H1 (cell line): ENCODE results near the gene MUS81. TPM values are rescaled to one million over a fixed set of nuclear protein-coding genes. Genes with fewer than 3 reads are reported as not detected.

Source experiments
- CTCF ChIA-PET: fragments of 300-600 bp; sonication (Branson Sonifier 250); formaldehyde crosslinking; loops from one replicate; lab custom pipeline; 2021; ENCODE audit not compliant: partially characterized antibody; lab: Charles Lee
- POLR2A ChIA-PET: fragments of 300-600 bp; sonication (Branson Sonifier 250); formaldehyde crosslinking; loops from one replicate; lab custom pipeline; 2021; ENCODE audit warnings: inconsistent platforms; ENCODE audit not compliant: partially characterized antibody; lab: Charles Lee
- DNase-seq, 2 experiments: peaks; one replicate each; pipeline versions ENCODE4 v3.0.0 to v3.0.0-alpha.2; 2010 to 2022; ENCODE audit warnings: low spot score in 2 of 2, low read depth in 1 of 2, mixed read lengths in 1 of 2
- FAIRE-seq: peaks from 2 replicates; lab custom pipeline; 2011; peaks lifted over from hg19 to GRCh38; lab: Jason Lieb, UNC
- H2AFZ ChIP-seq: 2 replicates; pipeline ENCODE4 v1.8.1; 2012; ENCODE audit warnings: low read length, inconsistent platforms
- H2AK5ac ChIP-seq: 2 replicates; pipeline ENCODE4 v1.6.1; 2013; ENCODE audit warnings: low read depth, low read length
- H2BK120ac ChIP-seq: replicated peaks from 2 replicates; pipeline ENCODE3; 2013; ENCODE audit warnings: low read depth, low read length, inconsistent platforms
- H2BK12ac ChIP-seq: 2 replicates; pipeline ENCODE4 v1.6.1; 2013; ENCODE audit warnings: low read depth, low read length
- H2BK15ac ChIP-seq: 2 replicates; pipeline ENCODE4 v1.6.1; 2013; ENCODE audit warnings: low read length
- H2BK20ac ChIP-seq: 2 replicates; pipeline ENCODE4 v1.6.1; 2013; ENCODE audit warnings: low read length
- H2BK5ac ChIP-seq: 2 replicates; pipeline ENCODE4 v1.6.1; 2013; ENCODE audit warnings: low read depth, low read length
- H3K14ac ChIP-seq: 2 replicates; pipeline ENCODE4 v1.6.1; 2013; ENCODE audit warnings: inconsistent platforms; ENCODE audit not compliant: insufficient read length
- H3K18ac ChIP-seq: 2 replicates; pipeline ENCODE4 v1.6.1; 2013; ENCODE audit warnings: low read length; ENCODE audit errors: extremely low read depth
- H3K23ac ChIP-seq: 2 replicates; pipeline ENCODE4 v1.6.1; 2013; ENCODE audit warnings: inconsistent platforms; ENCODE audit not compliant: insufficient read length
- H3K23me2 ChIP-seq: 2 replicates; pipeline ENCODE4 v1.6.1; 2013; ENCODE audit warnings: low read depth, low read length
- H3K27ac ChIP-seq: 2 replicates; pipeline ENCODE4 v1.6.1; 2011; ENCODE audit warnings: low read depth, low read length, inconsistent platforms
- H3K27me3 ChIP-seq, 4 experiments: replicated peaks in 1 of 4; 1 replicate in 1 of 4; 2 replicates in 3 of 4; pipeline versions ENCODE4 v1.6.1 to v1.8.1; 2011 to 2013; ENCODE audit warnings: low read length in 3 of 4, mild to moderate bottlenecking in 3 of 4, inconsistent platforms in 2 of 4, mixed read lengths in 2 of 4, moderate library complexity in 1 of 4; ENCODE audit not compliant: control insufficient read depth in 3 of 4, insufficient read depth in 3 of 4; ENCODE audit errors: extremely low read depth in 1 of 4
- H3K36me3 ChIP-seq, 4 experiments: 2 replicates each; pipeline versions ENCODE4 v1.6.1 to v1.8.1; 2011 to 2013; ENCODE audit warnings: mild to moderate bottlenecking in 4 of 4, low read length in 3 of 4, moderate library complexity in 2 of 4, control low read depth in 1 of 4, inconsistent platforms in 1 of 4; ENCODE audit not compliant: insufficient read depth in 4 of 4, control insufficient read depth in 2 of 4
- H3K4ac ChIP-seq: replicated peaks from 2 replicates; pipeline ENCODE3; 2013; ENCODE audit warnings: low read length, low read depth, mixed read lengths, inconsistent platforms; ENCODE audit not compliant: insufficient read length
- H3K4me1 ChIP-seq, 4 experiments: replicated peaks in 1 of 4; 1 replicate in 1 of 4; 2 replicates in 3 of 4; pipeline versions ENCODE4 v1.6.1 to v1.8.1; 2011 to 2013; ENCODE audit warnings: low read length in 3 of 4, inconsistent platforms in 2 of 4, mixed read lengths in 1 of 4; ENCODE audit not compliant: insufficient read depth in 4 of 4, control insufficient read depth in 3 of 4
- H3K4me2 ChIP-seq, 2 experiments: 2 replicates each; pipeline versions ENCODE4 v1.6.1 to v1.8.1; 2011 to 2013; ENCODE audit warnings: low read depth in 2 of 2, low read length in 2 of 2, control low read depth in 1 of 2, inconsistent platforms in 1 of 2, mild to moderate bottlenecking in 1 of 2; ENCODE audit not compliant: insufficient read depth in 1 of 2
- H3K4me3 ChIP-seq, 4 experiments: fragments of 200-600, 300-600 bp in 1 of 4; sonication (generic), shearing (Covaris generic), sonication (Bioruptor Twin) in 1 of 4; 2 replicates each; pipeline versions ENCODE4 v1.5.1 to v1.8.1; 2011 to 2016; ENCODE audit warnings: low read length in 4 of 4, low read depth in 3 of 4, control low read depth in 2 of 4, inconsistent platforms in 2 of 4, mild to moderate bottlenecking in 2 of 4, mixed read lengths in 1 of 4, moderate library complexity in 1 of 4; ENCODE audit not compliant: insufficient read depth in 2 of 4; ENCODE audit errors: extremely low read depth in 1 of 4
- H3K56ac ChIP-seq: replicated peaks from 2 replicates; pipeline ENCODE3; 2013; ENCODE audit warnings: low read depth, mild to moderate bottlenecking, mixed read lengths, low read length, inconsistent platforms; ENCODE audit not compliant: insufficient read length
- H3K79me1 ChIP-seq: 2 replicates; pipeline ENCODE4 v1.6.1; 2013; ENCODE audit warnings: low read depth, low read length, control low read depth
- H3K79me2 ChIP-seq, 2 experiments: 2 replicates each; pipeline versions ENCODE4 v1.6.1 to v1.8.1; 2012 to 2013; ENCODE audit warnings: low read length in 2 of 2, mild to moderate bottlenecking in 2 of 2, inconsistent platforms in 1 of 2; ENCODE audit not compliant: insufficient read depth in 2 of 2, control insufficient read depth in 1 of 2
- H3K9ac ChIP-seq, 4 experiments: replicated peaks in 1 of 4; 1 replicate in 1 of 4; 2 replicates in 3 of 4; pipeline versions ENCODE4 v1.6.1 to v1.8.1; 2011 to 2013; ENCODE audit warnings: low read depth in 3 of 4, low read length in 3 of 4, control low read depth in 2 of 4, mild to moderate bottlenecking in 2 of 4, moderate library complexity in 2 of 4, inconsistent platforms in 1 of 4; ENCODE audit errors: extremely low read depth in 1 of 4
- H3K9me3 ChIP-seq, 2 experiments: 2 replicates each; pipeline versions ENCODE4 v1.6.1 to v1.8.1; 2012 to 2013; ENCODE audit warnings: mild to moderate bottlenecking in 2 of 2, moderate library complexity in 2 of 2, control low read depth in 1 of 2, inconsistent platforms in 1 of 2, low read depth in 1 of 2, low read length in 1 of 2, mixed read lengths in 1 of 2; ENCODE audit not compliant: insufficient read depth in 2 of 2
- H4K20me1 ChIP-seq, 2 experiments: replicated peaks in 1 of 2; 2 replicates each; pipeline versions ENCODE3 to v1.8.1; 2011 to 2013; ENCODE audit warnings: inconsistent platforms in 2 of 2, low read length in 2 of 2, mild to moderate bottlenecking in 1 of 2; ENCODE audit not compliant: insufficient read depth in 2 of 2, control insufficient read depth in 1 of 2
- H4K5ac ChIP-seq: 2 replicates; pipeline ENCODE4 v1.6.1; 2013; ENCODE audit warnings: low read length, low read depth, mixed read lengths, inconsistent platforms; ENCODE audit not compliant: insufficient read length
- H4K8ac ChIP-seq: 2 replicates; pipeline ENCODE4 v1.8.0; 2013; ENCODE audit warnings: mild to moderate bottlenecking, moderate library complexity, low read length, inconsistent platforms; ENCODE audit not compliant: insufficient read depth; ENCODE audit errors: extremely low read depth
- H4K91ac ChIP-seq: replicated peaks from 2 replicates; pipeline ENCODE3; 2013; ENCODE audit warnings: low read length, mixed read lengths, inconsistent platforms; ENCODE audit not compliant: insufficient read length
- BACH1 ChIP-seq: IDR thresholded peaks from 2 replicates; pipeline ENCODE4 v1.6.1; 2012; ENCODE audit warnings: low read length, improper control_type of control experiment
- CBX5 ChIP-seq: fragments of 300-800, 300-1000 bp; sonication (generic); IDR thresholded peaks from 2 replicates; pipeline ENCODE4 v1.7.1; 2016; ENCODE audit warnings: antibody characterized with exemption, low read length, low read depth
- E2F6 ChIP-seq: IDR thresholded peaks from 2 replicates; pipeline ENCODE4 v1.6.1; 2012; ENCODE audit warnings: inconsistent platforms
- EP300 ChIP-seq, 2 experiments: IDR thresholded peaks; 1 replicate in 1 of 2; 2 replicates in 1 of 2; pipeline ENCODE4 v1.6.1; 2011 to 2012; ENCODE audit warnings: low read depth in 2 of 2, low read length in 2 of 2, mild to moderate bottlenecking in 2 of 2, borderline replicate concordance in 1 of 2, inconsistent platforms in 1 of 2, moderate library complexity in 1 of 2
- RXRA ChIP-seq: IDR thresholded peaks from 2 replicates; pipeline ENCODE4 v1.6.1; 2011; ENCODE audit warnings: low read depth, mild to moderate bottlenecking, low read length, moderate library complexity; ENCODE audit not compliant: insufficient read depth
- SIRT6 ChIP-seq: IDR thresholded peaks from one replicate; pipeline ENCODE4 v1.7.1; 2012; ENCODE audit warnings: low read length, inconsistent platforms
- TCF12 ChIP-seq: IDR thresholded peaks from 2 replicates; pipeline ENCODE4 v1.6.1; 2011; ENCODE audit warnings: low read depth, mild to moderate bottlenecking, low read length
- WGBS, 2 experiments: shearing (Covaris generic) in 1 of 2; methylation state at CpG; one replicate each; pipeline versions ENCODE4 v1.1.6 to v1.1.7; 2013 to 2015; ENCODE audit warnings: low lambda C conversion rate in 2 of 2, mixed read lengths in 2 of 2, inconsistent platforms in 1 of 2, low coverage in 1 of 2, missing lambda C conversion rate in 1 of 2; ENCODE audit not compliant: insufficient replicate concordance in 2 of 2, insufficient coverage in 1 of 2, insufficient read length in 1 of 2; ENCODE audit errors: extremely low coverage in 1 of 2, missing lambda C conversion rate in 1 of 2; 5-methylcytosine and 5-hydroxymethylcytosine counted together
- polyA plus RNA-seq, 7 experiments: library from polyadenylated mRNA; depleted of rRNA in 3 of 7; stranded (reverse) in 5 of 7; unstranded in 2 of 7; fragments of >200 nt in 5 of 7; fragments of 200-250 nt in 2 of 7; gene quantifications; 1 replicate in 5 of 7; 2 replicates in 1 of 7; 4 replicates in 1 of 7; pipeline versions ENCODE4 v1.2.1 to v1.2.3, GENCODE V29; 2011 to 2013; ENCODE audit warnings: missing spikeins in 2 of 7, mixed read lengths in 2 of 7
- total RNA-seq: library from RNA; stranded (reverse); fragmentation: NEBNext Ultra II Directional; extraction: Animal tissue kit (Norgen Biotek cat#: 25700); gene quantifications from 2 replicates; pipeline ENCODE4 v1.2.1, GENCODE V29; 2021

The MUS81 gene
- total and polyA plus RNA-seq, 2 of the 8 experiments (the other 6 are each of a cell fraction or from before 2014, with no cell fraction given) = 30.2 to 31.5 TPM

GRCh38 chr11:65885808-65886536 is 25.7 kb downstream of the MUS81 start:
- peaks cover 6 to 7% of the 10 kb centered on the region in 2 experiments for H4K20me1 ChIP-seq
- H3K23ac ChIP-seq = no peak overlapping the region
- H3K4ac ChIP-seq = no peak overlapping the region
- H2BK5ac ChIP-seq = no peak overlapping the region
- ChIA-PET POLR2A (interaction anchor here (39.7 kb wide), 1 partner anchor 30 kb away, joined by 1071 read pairs; the partner anchor contains the start of genes CFL1, EFEMP2 and MUS81), CTCF (interaction anchor here (0.7 to 19.6 kb wide), 33 partner anchors 8 to 260 kb away, joined by 3 to 283 read pairs (median 5); partner anchors contain the start of genes CATSPER1, CFL1, CTSW and EFEMP2)
- H2BK15ac ChIP-seq = no peak overlapping the region
- H3K9me3 ChIP-seq = no peaks in the 10 kb centered on the region
- TF ChIP-seq SIRT6 (no peak), E2F6 (no peak), BACH1 (no peak), CBX5 (no peak), RXRA (no peak), TCF12 (no peak), EP300 (IDR thresholded peaks at IDR 0.05; ENCODE audit: borderline replicate concordance in 1 of 2, low read depth in 2 of 2, low read length in 2 of 2) (no peak)
- TF ChIP-seq, all 59 proteins: peak for 0
- Histone ChIP-seq H3K79me1 (no peaks in the 10 kb centered on the region), H2AK5ac (no peak overlapping the region), H2BK20ac (no peak overlapping the region), H4K91ac (no peak overlapping the region), H3K27me3 (peaks cover 0 to 10% (median 8%) of the 10 kb centered on the region in 4 experiments; a peak in 6 of 7 replicates), H2BK120ac (no peak overlapping the region), H3K79me2 (peaks cover 0 to 4% of the 10 kb centered on the region in 2 experiments; a peak in 1 of 4 replicates), H4K5ac (no peak overlapping the region), H3K14ac (no peak overlapping the region), H3K36me3 (peaks cover 8 to 22% (median 18%) of the 10 kb centered on the region in 4 experiments; a peak in 7 of 8 replicates), H3K4me2 (no peak overlapping the region), H2BK12ac (no peak overlapping the region), H3K18ac (no peak overlapping the region), H3K4me1 (peaks cover 0 to 18% (median 11%) of the 10 kb centered on the region in 4 experiments; a peak in 5 of 7 replicates), H3K9ac (no peak overlapping the region), H3K56ac (no peak overlapping the region), H4K8ac (no peak overlapping the region), H2AFZ (no peak overlapping the region), H3K4me3 (no peak overlapping the region), H3K27ac (no peak overlapping the region), H3K23me2 (peaks cover 19% of the 10 kb centered on the region)
- WGBS, 2 experiments = 87% methylated on average over 11 of the region's 12 CpGs; no CpG with 5 or more reads in 1 of the 2 experiments
- no peak for DNase-seq
- FAIRE-seq = no peak
